ENCODE measurements around the gene ELF5. TPM values are rescaled to one million over a fixed set of nuclear protein-coding genes. Genes with fewer than 3 reads are reported as not detected.

ELF5 gene
- total RNA-seq, 1 donor, result under 0.01 TPM

DNA sequence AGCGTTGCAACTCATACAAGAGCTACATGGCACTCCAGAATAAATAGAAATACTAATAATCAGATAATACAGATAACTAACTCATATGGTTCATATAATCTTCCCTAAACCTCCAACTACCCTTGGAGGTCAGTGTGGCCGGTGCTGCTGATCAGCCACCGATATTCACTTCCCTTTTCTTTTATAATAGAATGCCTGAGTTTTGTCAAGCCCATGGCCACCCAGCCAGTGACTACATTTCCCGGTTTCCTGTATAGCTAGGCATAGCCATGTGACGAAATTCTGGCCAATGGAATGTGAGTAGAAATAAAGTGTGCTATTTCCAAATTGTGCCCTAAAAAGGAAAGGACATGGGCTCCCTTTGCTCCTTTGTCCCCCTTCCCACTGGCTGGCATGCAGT is 80.8 kb downstream of the ELF5 start:
- TF ChIP-seq, protein P1, sequence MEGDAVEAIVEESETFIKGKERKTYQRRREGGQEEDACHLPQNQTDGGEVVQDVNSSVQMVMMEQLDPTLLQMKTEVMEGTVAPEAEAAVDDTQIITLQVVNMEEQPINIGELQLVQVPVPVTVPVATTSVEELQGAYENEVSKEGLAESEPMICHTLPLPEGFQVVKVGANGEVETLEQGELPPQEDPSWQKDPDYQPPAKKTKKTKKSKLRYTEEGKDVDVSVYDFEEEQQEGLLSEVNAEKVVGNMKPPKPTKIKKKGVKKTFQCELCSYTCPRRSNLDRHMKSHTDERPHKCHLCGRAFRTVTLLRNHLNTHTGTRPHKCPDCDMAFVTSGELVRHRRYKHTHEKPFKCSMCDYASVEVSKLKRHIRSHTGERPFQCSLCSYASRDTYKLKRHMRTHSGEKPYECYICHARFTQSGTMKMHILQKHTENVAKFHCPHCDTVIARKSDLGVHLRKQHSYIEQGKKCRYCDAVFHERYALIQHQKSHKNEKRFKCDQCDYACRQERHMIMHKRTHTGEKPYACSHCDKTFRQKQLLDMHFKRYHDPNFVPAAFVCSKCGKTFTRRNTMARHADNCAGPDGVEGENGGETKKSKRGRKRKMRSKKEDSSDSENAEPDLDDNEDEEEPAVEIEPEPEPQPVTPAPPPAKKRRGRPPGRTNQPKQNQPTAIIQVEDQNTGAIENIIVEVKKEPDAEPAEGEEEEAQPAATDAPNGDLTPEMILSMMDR (IDR thresholded peaks at IDR 0.05; ENCODE audit: insufficient read depth, low read depth, low read length), result no peak
- DNase-seq (ENCODE audit: low read depth), result no peak
- H3K4me3 ChIP-seq (ENCODE audit: low read depth, low read length), result no peak overlapping the region

DNA sequence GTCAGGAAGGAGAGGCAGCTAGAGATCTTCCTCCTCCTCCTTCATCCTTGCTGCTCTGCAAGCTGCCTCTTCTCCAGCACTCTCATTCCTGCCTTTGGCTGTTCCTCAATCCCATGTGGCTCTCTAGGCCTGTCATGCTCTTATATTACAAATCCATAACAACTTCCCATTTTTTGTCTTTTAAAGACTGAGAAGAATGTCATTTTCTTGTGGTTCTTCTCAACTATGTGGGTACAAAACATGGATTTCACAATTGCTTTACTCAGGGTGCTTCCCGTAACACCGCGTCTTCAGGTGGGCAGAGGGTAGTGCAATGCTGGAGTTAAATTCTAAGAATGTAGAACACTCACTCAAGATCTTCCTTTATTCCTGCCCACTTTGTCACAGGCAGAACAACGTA is 81.6 kb downstream of the ELF5 start:
- DNase-seq (ENCODE audit: low read depth), result no peak
- TF ChIP-seq, protein P1 (IDR thresholded peaks at IDR 0.05; ENCODE audit: insufficient read depth, low read depth, low read length), result no peak
- no peak overlapping the region for H3K4me3 ChIP-seq (ENCODE audit: low read depth, low read length)

Other genes starting within 250 kb of the ELF5 start
- 3.9 and 4.8 TPM in 2 replicates for gene ABTB2, start 155.8 kb downstream of the ELF5 start, total RNA-seq
- 49.9 and 71.7 TPM in 2 replicates for gene CAT, start 74.9 kb downstream of the ELF5 start, total RNA-seq
- under 0.01 TPM in 1 of 2 replicates, not detected in the other for gene EHF, start 107.3 kb upstream of the ELF5 start, total RNA-seq

Measured in fibroblast of villous mesenchyme (primary cell).